Measurements from ENCODE around the gene TP53.

DNA sequence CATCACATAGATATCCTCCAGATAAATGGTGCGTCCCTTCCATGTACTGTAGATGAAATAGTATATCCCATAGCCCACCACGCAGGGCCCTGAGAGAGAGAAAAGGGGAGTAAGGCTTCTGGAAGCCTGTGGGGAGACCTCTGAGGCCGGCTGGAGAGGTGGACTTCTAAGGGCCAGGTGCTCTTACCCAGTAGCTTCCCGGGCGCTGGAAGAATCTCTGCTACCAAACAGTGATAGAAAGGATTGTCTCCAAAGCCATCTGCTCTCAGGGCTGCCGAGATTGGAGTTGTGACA is 60.4 kb downstream of the TP53 start:
- TF ChIP-seq, protein P1, sequence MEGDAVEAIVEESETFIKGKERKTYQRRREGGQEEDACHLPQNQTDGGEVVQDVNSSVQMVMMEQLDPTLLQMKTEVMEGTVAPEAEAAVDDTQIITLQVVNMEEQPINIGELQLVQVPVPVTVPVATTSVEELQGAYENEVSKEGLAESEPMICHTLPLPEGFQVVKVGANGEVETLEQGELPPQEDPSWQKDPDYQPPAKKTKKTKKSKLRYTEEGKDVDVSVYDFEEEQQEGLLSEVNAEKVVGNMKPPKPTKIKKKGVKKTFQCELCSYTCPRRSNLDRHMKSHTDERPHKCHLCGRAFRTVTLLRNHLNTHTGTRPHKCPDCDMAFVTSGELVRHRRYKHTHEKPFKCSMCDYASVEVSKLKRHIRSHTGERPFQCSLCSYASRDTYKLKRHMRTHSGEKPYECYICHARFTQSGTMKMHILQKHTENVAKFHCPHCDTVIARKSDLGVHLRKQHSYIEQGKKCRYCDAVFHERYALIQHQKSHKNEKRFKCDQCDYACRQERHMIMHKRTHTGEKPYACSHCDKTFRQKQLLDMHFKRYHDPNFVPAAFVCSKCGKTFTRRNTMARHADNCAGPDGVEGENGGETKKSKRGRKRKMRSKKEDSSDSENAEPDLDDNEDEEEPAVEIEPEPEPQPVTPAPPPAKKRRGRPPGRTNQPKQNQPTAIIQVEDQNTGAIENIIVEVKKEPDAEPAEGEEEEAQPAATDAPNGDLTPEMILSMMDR (IDR thresholded peaks at IDR 0.05; ENCODE audit: low read depth, low read length, poor library complexity, severe bottlenecking), result no peak
- TF ChIP-seq EZH2phosphoT487 (IDR thresholded peaks at IDR 0.05; ENCODE audit: borderline replicate concordance, low read length), result no peak
